NCI-H187 (cell line): Measurements from ENCODE around the gene LILRA6.
"Not testable (repeated sequence)": the region's sequence is repeated elsewhere in the genome, so short reads cannot be mapped to it uniquely, and the experiment has no call there.

ENCODE experiments used
- DNase-seq, 2 experiments: peaks; one replicate each; lab custom pipeline; 2025; lab: John Stamatoyannopoulos, UW

Gene LILRA6

GRCh38 chr19:54242646-54243045 is at the start of gene LILRA6:
LILRA6 (minus strand) TSS chr19:54242790.
- DNase-seq = not testable (repeated sequence)

- DNase-seq = not testable (repeated sequence)
Observed at GRCh38 chr19:54289160-54289559, 46.6 kb upstream of the LILRA6 start.

GRCh38 chr19:54287456-54287855 is 44.9 kb upstream of the LILRA6 start:
- no peak for DNase-seq

DNA sequence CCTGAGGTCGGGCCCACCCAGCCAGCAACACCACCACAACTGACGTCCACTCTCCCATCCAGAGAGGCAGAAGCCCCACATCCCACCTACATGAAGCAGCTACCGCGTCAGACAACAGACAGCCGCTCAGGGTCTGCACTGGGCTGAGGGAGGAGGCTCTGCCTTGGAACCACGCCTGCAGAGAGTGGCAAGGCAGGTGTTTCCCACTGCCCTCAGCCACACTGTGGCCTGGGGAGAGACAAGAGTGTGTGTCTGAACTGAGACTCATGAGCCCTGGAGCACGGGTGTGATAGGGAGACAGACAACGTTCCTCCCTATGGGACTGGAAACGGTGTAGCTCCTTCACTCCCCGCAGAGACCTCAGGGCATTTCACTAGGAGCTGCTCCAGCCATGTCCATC is 43.7 kb upstream of the LILRA6 start:
- DNase-seq = not testable (repeated sequence)

DNA sequence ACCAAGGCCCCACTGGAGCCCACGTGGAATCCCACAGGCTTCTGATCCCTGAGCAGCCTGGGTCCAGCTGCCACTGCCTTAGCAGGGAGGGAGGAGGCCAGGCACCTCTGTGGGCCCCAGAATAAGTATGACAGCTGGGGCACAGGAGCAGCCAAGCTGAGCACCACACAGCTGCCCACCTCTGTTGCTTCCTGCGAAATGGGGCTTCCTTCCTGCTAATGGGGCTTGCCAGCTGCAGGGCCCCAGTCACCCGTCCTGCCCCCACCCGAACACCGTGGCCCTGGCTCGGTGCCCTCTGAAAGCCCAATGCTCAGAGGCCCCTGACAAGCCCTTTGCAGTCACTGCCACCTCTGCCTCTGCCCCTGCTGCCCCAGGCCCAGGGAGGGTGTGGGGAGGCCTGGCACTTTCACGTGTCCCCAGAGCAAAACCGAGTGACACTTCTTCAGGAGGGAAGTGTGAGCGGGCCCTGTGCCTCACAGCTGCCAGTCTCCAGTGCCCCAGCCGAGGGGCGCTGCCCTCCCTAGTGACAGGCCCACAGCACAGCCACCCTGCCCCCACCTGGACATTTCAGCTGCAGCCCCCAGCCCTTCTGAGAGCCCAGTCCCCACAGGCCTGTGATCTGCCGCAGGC is 43.0 kb upstream of the LILRA6 start:
- not testable (repeated sequence) for DNase-seq

DNA sequence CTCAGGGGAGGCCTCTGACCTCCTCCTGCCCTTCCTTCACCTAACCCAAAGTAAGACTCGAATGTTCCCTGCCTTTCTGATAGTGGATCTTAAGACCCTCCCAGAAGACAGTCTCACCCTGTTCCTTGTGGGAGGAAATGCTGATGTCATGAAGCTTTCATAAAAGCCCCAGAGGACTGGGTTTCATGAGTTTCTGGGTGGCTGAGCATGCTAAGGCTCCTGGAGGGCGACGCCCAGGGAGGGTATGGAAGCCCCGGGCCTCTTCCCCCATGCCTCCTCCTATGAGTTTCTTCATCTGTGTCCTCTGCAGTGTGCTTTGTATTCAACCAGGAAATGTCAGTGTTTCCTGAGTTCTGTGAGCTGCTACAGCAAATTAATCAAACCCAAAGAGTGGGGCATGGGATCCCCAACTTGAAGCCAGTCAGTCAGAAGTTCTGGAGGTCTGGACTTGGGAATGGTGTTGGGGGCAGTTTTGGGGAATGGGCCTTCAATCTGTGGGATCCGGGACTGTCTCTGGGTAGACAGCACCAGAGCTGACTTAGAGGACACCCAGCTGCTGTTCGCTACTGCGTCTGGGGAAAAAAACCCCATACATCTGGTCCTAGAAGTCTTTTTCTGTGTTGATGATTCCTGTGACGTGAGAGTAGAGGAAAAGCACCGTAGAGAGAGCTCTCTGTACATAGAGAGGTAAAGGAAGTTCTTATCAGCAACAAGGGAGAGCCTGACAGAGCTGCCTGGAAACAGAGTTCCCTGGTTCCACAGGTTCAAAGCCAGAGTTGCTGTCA is 40.3 kb upstream of the LILRA6 start:
- DNase-seq = no peak

GRCh38 chr19:54281729-54282075 is 39.1 kb upstream of the LILRA6 start:
- DNase-seq = not testable (repeated sequence)

DNA sequence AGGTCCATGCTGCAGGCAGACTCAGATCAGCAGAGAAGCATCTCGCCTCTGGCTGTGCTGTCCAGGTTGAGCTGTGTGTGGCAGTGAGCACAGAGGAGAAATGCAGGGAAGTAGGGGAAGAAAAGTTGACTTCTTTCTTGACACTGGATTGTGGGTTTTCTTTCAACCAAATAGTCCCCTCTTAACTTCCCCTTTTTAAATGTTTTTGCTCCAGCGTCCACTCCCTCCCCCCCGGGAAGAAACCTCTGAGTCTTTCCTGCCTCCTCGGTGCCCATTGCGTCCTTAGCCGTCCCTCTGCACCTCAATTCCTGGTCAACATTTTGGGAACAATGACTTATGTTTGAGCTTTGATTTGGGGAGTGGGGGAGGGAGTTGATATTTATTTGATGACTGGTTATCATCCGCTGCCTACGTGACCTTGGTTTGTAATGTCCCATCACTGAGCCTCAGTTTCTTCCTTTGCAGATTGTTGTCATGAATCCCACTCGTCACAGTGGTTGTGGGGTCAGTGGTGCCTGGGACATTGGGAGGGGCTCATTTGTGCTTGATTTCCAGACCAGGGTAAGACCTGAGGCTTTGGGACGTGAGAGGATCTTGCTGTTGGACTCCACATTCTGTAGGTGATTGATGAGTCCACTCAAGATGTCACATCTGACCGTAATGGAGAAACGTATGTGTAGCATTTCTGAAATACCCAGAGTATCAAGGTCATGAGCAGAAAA is 38.6 kb upstream of the LILRA6 start, which contains the start of gene LILRB2:
Gene LILRB2 (minus strand): TSS at position 104 of the 722 bp plus-strand sequence. CDS start 614 bp downstream, outside the sequence.
- DNase-seq = no peak

DNA sequence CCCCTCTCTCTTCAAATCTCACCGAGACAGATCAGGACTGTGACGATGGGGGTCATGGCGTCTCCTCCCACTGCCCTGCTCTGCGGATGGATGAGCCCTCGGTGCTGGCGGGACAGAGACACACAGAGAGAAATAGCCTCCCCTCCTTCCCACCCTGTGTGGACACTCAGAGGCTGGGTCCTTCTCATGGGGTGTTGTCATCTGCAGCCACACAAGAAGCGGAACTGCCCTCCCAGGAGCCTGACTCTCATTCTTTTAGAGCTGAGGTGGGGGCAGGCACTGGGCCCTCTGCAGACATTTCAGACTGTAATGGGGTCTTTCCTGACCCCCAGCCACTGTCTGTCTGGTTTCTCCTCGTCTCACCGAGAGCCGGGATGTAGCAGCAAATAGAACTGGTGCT is 37.9 kb upstream of the LILRA6 start:
- not testable (repeated sequence) for DNase-seq

- DNase-seq = not testable (repeated sequence)
Observed at GRCh38 chr19:54280025-54280424, 37.4 kb upstream of the LILRA6 start.

DNA sequence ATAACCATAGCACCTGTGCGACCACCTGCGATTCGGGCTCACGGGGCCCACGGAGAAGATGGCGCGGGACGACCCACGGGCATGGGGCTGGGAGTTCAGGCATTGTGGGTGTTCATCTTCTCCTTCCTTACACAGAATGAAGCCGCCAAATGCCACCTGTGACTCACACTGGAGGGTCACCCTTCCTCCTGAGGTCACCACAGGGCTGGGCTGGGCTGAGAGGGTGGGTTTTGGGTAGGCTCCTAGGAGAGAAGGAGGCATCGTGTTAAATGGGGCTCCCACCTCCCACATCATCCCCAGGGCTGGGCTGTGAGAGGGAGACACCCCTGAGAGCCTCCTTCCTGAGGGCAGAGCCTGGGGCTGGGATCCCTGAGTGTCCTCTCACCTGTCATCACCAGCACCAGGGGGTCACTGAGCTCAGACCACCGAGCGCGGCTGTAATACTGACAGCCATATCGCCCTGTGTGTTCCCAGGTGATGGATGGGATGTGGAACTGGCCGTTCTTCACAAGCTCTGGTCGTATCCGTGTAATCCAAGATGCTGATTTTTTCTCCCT is 36.9 kb upstream of the LILRA6 start:
- DNase-seq = no peak

- not testable (repeated sequence) for DNase-seq
Observed at GRCh38 chr19:54278571-54279195, 36.1 kb upstream of the LILRA6 start.

DNA sequence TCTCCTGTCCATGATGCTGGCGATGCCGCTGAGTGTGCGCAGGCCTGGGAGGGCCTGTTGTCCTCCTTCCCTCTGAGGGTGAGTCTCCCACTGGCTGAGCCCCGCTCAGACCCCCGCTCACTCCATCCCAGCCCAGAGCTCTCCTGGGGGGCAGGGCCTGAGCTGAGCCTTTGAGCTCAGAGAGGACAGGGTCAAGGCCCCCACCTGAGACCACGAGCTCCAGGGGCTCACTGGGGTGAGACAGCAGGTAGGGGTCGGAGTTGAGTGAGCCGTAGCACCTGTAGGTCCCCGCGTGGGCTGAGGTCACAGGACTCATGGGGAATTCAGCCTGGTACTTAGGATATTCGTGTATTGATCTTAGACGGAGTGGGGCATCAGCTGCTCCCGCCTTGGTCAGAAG is 35.5 kb upstream of the LILRA6 start:
- DNase-seq = not testable (repeated sequence)

- not testable (repeated sequence) for DNase-seq
Observed at GRCh38 chr19:54277111-54277615, 34.6 kb upstream of the LILRA6 start.

DNA sequence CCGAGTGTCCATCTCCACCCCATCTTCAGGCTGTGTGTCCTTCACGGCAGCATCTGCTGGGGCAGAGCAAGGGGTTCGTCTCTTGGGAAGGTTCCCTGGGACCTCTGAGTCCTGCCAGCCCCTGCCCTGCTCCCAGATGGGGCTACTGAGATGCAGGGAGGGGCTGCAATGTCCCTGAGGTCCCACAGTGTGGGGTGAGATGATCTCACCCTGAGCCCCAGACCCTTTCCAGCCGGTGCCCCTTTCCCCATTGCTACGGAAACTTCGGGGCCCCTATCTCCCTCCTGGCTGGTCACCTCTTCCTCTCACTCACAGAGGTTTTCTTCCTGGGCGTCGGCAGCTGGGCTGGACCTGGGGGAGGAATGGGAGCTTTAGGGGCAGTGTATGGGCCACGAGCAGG is 33.4 kb upstream of the LILRA6 start:
- DNase-seq = no peak

DNA sequence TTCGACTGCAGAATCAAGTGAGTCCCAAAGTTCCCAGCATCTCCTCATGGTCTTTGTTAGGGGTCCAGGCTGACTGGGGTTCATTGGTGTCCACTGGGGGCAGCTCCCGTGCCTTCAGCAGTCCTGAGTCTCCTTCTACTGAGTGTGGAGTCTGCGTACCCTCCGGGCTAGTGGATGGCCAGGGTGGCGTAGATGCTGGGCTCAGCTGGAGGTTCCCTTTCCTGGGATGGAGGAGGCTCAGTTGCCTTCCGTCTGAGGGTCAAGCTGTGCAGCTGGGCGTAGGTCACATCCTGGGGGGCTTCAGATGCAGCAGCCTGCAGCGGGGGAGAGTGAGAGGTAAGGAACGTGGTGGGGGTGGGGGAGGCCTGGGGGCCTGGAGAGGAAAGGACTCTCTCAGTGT is 31.9 kb upstream of the LILRA6 start:
- DNase-seq = not testable (repeated sequence)

DNA sequence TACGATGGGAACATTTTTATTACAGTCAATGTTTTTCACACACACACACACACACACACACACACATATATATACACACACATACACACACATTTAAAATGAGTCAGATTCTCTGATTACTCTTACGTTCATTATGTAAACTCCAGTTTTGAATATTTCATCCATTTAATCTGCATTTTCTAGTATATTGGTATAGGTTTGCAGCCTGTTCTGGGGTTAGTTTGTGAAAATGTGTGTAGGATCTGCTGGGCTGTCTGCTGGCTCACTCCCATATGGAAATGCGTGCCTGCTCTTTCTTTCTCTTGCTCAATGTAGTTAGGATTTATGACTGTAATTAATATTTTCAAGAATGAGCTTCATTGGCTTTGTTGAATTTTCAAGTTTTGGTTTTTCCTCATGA is 31.2 kb upstream of the LILRA6 start:
- no peak for DNase-seq

GRCh38 chr19:54272181-54272580 is 29.6 kb upstream of the LILRA6 start:
- DNase-seq = not testable (repeated sequence)

- not testable (repeated sequence) for DNase-seq
Observed at GRCh38 chr19:54271587-54271986, 29.0 kb upstream of the LILRA6 start.

DNA sequence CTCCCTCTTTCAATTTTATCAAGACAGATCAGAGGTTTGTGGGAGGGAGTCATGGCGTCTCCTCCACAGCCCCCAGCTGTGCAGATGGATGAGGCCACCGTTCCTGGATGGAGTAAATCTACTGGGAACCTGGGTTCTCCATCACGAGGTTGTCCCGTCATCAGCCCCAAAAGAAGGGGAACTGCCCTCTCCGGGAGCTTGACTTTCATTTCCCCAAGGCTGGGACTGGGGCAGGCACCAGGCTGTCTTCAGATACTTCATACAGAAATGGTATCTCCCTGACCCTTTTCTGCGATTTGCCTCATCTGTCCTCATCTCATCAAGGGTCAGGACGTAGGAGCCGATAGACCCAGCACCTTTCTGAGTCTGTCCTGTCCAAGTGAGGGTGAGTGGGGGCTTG is 28.5 kb upstream of the LILRA6 start:
- DNase-seq = no peak

- DNase-seq = no peak
Observed at GRCh38 chr19:54268936-54269335, 26.3 kb upstream of the LILRA6 start.

DNA sequence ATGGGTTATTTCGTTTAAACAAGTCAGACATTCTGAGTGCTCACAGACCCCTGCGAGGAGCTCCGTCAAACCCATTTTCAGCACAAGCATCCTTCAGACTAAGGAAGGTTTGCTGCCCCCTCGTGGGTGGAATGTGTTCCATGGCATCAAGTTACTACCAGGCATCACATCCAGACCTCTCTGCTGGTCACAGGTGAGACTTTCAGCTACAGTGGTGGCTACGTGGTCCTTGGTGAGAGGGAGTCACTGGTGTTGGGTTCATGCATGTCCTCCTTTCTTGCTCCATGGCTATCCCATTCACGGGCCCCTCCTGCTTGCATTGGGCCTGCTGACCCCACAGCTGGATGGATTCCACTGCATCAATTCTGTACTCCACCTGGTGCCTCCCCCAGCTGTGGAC is 23.5 kb upstream of the LILRA6 start:
- peak; percentile 40 to 43 for DNase-seq
